ENCODE measurements around the gene NEU1. TPM values are rescaled to one million over a fixed set of nuclear protein-coding genes. Genes with fewer than 3 reads are reported as not detected.

NEU1 gene
- total RNA-seq, 1 donor from 2014 or later, result 74.8 TPM

DNA sequence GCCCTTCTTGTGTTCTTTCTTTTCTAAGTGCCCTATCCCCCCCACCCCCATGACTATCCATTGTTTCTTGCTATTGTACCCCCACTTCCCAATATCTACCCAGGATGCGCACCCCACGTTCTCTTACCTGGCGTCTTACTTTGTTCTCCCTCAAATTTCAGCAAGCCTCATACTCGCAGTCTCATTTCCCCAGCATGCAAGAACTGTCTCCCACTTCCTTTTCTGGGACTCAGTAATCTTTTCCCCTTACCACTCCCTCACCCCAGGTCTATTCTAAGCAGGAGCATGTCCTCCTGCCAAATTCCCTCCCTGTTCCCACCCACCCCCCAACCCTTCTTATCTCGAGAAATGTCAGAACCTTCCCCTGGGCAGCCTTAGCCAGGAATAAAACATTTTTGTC is 36.6 kb upstream of the NEU1 start:
- H3K4me3 Mint-ChIP-seq (ENCODE audit: unreplicated experiment), result peak overlapping the region; percentile 56
- no peak for TF ChIP-seq CTCF (IDR thresholded peaks at IDR 0.05)
- no peaks in the 10 kb centered on the region for H3K9me3 Mint-ChIP-seq (ENCODE audit: unreplicated experiment)
- no peak for DNase-seq (ENCODE audit: extremely low spot score, unreplicated experiment)
- H3K27me3 Mint-ChIP-seq (ENCODE audit: unreplicated experiment), result no peaks in the 10 kb centered on the region
- peaks cover 25% of the 10 kb centered on the region for H3K4me1 Mint-ChIP-seq (ENCODE audit: unreplicated experiment)
- H3K36me3 Mint-ChIP-seq (ENCODE audit: unreplicated experiment), result no peaks in the 10 kb centered on the region
- no peak overlapping the region for H3K27ac Mint-ChIP-seq (ENCODE audit: unreplicated experiment)

DNA sequence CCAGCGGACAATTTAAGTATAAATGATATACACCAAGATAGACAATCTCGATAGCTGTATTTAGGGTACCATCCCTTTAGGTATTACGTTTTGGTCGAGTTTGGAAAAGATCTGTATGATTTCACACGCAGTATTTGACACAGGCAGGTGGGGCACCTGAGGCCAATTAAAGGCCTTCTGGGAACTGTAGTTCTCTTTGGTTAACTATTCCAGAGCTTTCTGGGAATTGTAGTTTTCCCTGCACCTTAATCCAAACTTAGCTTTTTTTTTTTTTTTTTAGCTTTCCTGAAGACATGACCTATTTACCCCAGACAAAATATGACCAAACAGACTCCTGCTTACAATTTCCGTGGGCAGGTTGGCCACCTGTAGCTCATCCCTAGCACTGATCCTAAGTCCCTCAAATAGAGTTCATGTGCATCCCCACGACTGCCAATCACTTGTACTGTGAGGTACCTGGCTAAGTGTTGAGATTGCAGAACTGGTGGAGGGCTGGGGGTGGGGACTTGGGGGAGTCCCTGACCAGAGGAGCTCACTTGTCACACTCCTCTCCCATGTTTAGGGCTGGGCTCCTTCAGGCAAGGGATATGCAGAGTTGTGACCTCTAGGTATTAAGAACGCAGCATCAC is 35.9 kb upstream of the NEU1 start:
- DNase-seq (ENCODE audit: extremely low spot score, unreplicated experiment), result no peak

GRCh38 chr6:31897612-31898382 is 35.2 kb upstream of the NEU1 start, which contains the start of gene EHMT2:
Gene EHMT2, minus strand, starts transcription at chr6:31897698. Its CDS starts 21 bp downstream, at chr6:31897677.
- H3K9me3 Mint-ChIP-seq (ENCODE audit: unreplicated experiment), result no peaks in the 10 kb centered on the region
- H3K4me1 Mint-ChIP-seq (ENCODE audit: unreplicated experiment), result peaks cover 23% of the 10 kb centered on the region
- no peaks in the 10 kb centered on the region for H3K27me3 Mint-ChIP-seq (ENCODE audit: unreplicated experiment)
- DNase-seq (ENCODE audit: extremely low spot score, unreplicated experiment), result peak; percentile 91
- no peak for TF ChIP-seq CTCF (IDR thresholded peaks at IDR 0.05)
- H3K4me3 Mint-ChIP-seq (ENCODE audit: unreplicated experiment), result peak within 1 kb of the TSS; percentile 95
- peaks cover 3% of the 10 kb centered on the region for H3K36me3 Mint-ChIP-seq (ENCODE audit: unreplicated experiment)
- H3K27ac Mint-ChIP-seq (ENCODE audit: unreplicated experiment), result peak within 1 kb of the TSS; percentile 80

More for the DNA sequence above, 35.9 kb upstream of the NEU1 start:
- H3K4me1 Mint-ChIP-seq (ENCODE audit: unreplicated experiment), result peaks cover 25% of the 10 kb centered on the region
- no peaks in the 10 kb centered on the region for H3K36me3 Mint-ChIP-seq (ENCODE audit: unreplicated experiment)
- H3K9me3 Mint-ChIP-seq (ENCODE audit: unreplicated experiment), result no peaks in the 10 kb centered on the region
- H3K27me3 Mint-ChIP-seq (ENCODE audit: unreplicated experiment), result no peaks in the 10 kb centered on the region
- H3K27ac Mint-ChIP-seq (ENCODE audit: unreplicated experiment), result peak overlapping the region; percentile 80
- no peak for TF ChIP-seq CTCF (IDR thresholded peaks at IDR 0.05)
- peak overlapping the region; percentile 95 for H3K4me3 Mint-ChIP-seq (ENCODE audit: unreplicated experiment)

- H3K27me3 Mint-ChIP-seq (ENCODE audit: unreplicated experiment), result no peaks in the 10 kb centered on the region
- H3K4me3 Mint-ChIP-seq (ENCODE audit: unreplicated experiment), result peak overlapping the region; percentile 74
- no peak for DNase-seq (ENCODE audit: extremely low spot score, unreplicated experiment)
- H3K4me1 Mint-ChIP-seq (ENCODE audit: unreplicated experiment), result peaks cover 17% of the 10 kb centered on the region
- peaks cover 10% of the 10 kb centered on the region for H3K36me3 Mint-ChIP-seq (ENCODE audit: unreplicated experiment)
- no peaks in the 10 kb centered on the region for H3K9me3 Mint-ChIP-seq (ENCODE audit: unreplicated experiment)
- H3K27ac Mint-ChIP-seq (ENCODE audit: unreplicated experiment), result peak overlapping the region; percentile 68
- TF ChIP-seq CTCF (IDR thresholded peaks at IDR 0.05), result no peak
Measured at GRCh38 chr6:31896856-31897611, 34.4 kb upstream of the NEU1 start.

- H3K36me3 Mint-ChIP-seq (ENCODE audit: unreplicated experiment), result peaks cover 11% of the 10 kb centered on the region
- peaks cover 17% of the 10 kb centered on the region for H3K4me1 Mint-ChIP-seq (ENCODE audit: unreplicated experiment)
- no peak for TF ChIP-seq CTCF (IDR thresholded peaks at IDR 0.05)
- no peaks in the 10 kb centered on the region for H3K9me3 Mint-ChIP-seq (ENCODE audit: unreplicated experiment)
- no peaks in the 10 kb centered on the region for H3K27me3 Mint-ChIP-seq (ENCODE audit: unreplicated experiment)
- peak overlapping the region; percentile 74 for H3K4me3 Mint-ChIP-seq (ENCODE audit: unreplicated experiment)
- no peak for DNase-seq (ENCODE audit: extremely low spot score, unreplicated experiment)
- peak overlapping the region; percentile 68 for H3K27ac Mint-ChIP-seq (ENCODE audit: unreplicated experiment)
Measured at GRCh38 chr6:31896493-31896855, 33.9 kb upstream of the NEU1 start.

Measured in osteocyte (in vitro differentiated cells).